Measurements from ENCODE around the gene SRPK2. TPM values are rescaled to one million over a fixed set of nuclear protein-coding genes. Genes with fewer than 3 reads are reported as not detected.
A peak's percentile ranks its signal among the peaks of the same experiment; 100 is the strongest.
"Not testable (repeated sequence)": the region's sequence is repeated elsewhere in the genome, so short reads cannot be mapped to it uniquely, and the experiment has no call there.

The SRPK2 gene
- total and polyA plus RNA-seq, 3 donors from 2014 or later, result 181 to 293 (median 226) TPM

DNA sequence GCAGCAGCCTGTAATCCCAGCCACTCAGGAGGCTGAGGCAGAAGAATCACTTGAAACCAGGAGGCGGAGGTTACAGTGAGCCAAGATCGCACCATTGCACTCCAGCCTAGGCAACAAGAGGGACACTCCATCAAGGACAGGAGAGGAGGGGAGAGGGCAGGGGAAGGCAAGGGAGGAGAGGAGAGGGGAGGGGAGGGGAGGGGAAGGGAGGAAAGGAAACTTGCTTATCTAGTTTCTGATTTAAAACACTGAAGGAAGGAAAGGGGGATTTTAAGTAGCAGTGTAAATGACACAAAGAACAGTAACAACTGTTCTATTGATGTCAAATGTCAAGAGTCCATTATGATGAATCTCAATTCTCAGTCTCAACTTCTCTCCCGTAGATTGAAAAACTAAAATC lies 43.7 kb downstream of the SRPK2 start:
- no peak overlapping the region for H3K4me3 ChIP-seq
- H3K4me1 ChIP-seq, result peaks cover 13% of the 10 kb centered on the region
- no peaks in the 10 kb centered on the region for H3K9me3 ChIP-seq
- H3K27me3 ChIP-seq, result no peaks in the 10 kb centered on the region
- TF ChIP-seq, protein P1, sequence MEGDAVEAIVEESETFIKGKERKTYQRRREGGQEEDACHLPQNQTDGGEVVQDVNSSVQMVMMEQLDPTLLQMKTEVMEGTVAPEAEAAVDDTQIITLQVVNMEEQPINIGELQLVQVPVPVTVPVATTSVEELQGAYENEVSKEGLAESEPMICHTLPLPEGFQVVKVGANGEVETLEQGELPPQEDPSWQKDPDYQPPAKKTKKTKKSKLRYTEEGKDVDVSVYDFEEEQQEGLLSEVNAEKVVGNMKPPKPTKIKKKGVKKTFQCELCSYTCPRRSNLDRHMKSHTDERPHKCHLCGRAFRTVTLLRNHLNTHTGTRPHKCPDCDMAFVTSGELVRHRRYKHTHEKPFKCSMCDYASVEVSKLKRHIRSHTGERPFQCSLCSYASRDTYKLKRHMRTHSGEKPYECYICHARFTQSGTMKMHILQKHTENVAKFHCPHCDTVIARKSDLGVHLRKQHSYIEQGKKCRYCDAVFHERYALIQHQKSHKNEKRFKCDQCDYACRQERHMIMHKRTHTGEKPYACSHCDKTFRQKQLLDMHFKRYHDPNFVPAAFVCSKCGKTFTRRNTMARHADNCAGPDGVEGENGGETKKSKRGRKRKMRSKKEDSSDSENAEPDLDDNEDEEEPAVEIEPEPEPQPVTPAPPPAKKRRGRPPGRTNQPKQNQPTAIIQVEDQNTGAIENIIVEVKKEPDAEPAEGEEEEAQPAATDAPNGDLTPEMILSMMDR (IDR thresholded peaks at IDR 0.05), result no peak
- TF ChIP-seq POLR2A (IDR thresholded peaks at IDR 0.05), result no peak
- intact Hi-C loops (cut with DNase I; ENCODE audit: low total_unique reads), result no loop called here
- DNase-seq, result no peak
- no peaks in the 10 kb centered on the region for H3K36me3 ChIP-seq (ENCODE audit: low read depth, missing control alignments)
- peak overlapping the region in 1 of 2 donors; percentile 11 for H3K27ac ChIP-seq
- 70 to 92% methylated on average over 3 of the region's 3 CpGs for WGBS, 2 donors

DNA sequence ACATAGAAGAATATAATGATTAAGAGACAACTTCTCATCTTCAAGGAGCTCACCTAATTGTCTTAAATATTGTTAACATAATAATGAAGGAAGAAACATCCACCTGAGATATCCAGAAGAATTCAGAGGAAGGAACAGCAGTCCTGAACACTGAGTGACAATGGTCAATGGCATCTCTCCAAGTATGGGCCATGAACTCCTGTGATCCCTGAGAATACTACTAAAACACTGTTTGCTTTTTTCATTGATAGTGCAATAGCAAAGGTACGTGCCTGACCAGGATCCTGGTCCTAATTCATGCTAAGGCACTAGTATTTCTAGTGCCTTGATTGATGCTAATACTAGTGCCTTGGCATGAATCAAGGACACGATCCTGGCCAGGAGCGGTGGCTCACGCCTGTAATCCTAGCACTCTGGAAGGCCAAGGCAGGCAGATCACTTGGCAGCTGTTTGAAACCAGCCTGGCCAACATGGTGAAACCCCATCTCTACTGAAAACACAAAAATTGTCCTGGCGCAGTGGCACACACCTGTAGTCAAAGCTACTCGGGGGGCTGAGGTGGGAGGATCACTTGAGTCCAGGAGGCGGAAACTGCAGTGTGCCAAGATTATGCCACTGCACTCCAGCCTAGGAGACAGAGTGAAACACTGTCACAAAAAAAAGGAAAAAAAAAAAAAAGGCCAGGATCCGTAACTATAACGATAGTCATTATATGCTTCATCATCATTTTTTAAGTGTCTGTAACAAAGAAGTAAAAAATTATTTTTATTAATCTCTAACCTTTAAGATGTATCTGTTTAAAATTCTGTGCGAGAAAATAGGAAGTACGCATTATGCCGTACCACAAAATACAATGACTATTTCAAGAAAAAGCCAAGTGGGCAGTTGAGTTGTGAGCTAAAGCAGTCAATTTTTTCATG lies 49.1 kb downstream of the SRPK2 start:
- intact Hi-C loops (cut with DNase I; ENCODE audit: low total_unique reads), result no loop called here
- no peaks in the 10 kb centered on the region for H3K4me1 ChIP-seq
- TF ChIP-seq, protein P1 (IDR thresholded peaks at IDR 0.05), result no peak
- WGBS, 2 donors, result 52 to 83% methylated on average over 9 to 12 of the region's 12 CpGs
- no peak overlapping the region for H3K4me3 ChIP-seq
- no peak overlapping the region for H3K27ac ChIP-seq
- no peaks in the 10 kb centered on the region for H3K27me3 ChIP-seq
- no peaks in the 10 kb centered on the region for H3K9me3 ChIP-seq
- H3K36me3 ChIP-seq (ENCODE audit: low read depth, missing control alignments), result no peaks in the 10 kb centered on the region
- DNase-seq, result peak; percentile 34

DNA sequence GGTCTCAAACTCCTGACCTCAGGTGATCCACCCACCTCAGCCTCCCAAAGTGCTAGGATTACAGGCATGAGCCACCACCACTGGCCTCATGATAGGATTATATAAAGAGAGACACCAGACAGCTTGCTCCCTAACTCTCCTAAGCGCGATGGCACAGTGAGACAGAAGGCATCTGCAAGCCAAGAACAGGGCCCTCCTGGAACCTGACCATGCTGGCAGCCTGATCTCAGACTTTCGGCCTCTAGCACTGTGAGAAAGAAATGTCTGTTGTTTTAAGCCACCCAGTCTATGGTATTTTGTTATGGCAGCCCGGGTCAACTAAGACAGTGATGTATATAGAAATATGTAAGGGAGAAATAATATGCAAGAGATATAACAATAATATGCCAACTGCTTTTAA lies 51.2 kb downstream of the SRPK2 start:
- H3K4me1 ChIP-seq, result no peaks in the 10 kb centered on the region
- H3K9me3 ChIP-seq, result no peaks in the 10 kb centered on the region
- no peak for DNase-seq
- H3K27ac ChIP-seq, result no peak overlapping the region
- H3K36me3 ChIP-seq (ENCODE audit: low read depth, missing control alignments), result no peaks in the 10 kb centered on the region
- TF ChIP-seq, protein P1 (IDR thresholded peaks at IDR 0.05), result no peak
- H3K27me3 ChIP-seq, result no peaks in the 10 kb centered on the region
- no peak overlapping the region for H3K4me3 ChIP-seq
- intact Hi-C loops (cut with DNase I; ENCODE audit: low total_unique reads), result no loop called here
- WGBS, 2 donors, result 58 to 67% methylated on average over 4 of the region's 4 CpGs

DNA sequence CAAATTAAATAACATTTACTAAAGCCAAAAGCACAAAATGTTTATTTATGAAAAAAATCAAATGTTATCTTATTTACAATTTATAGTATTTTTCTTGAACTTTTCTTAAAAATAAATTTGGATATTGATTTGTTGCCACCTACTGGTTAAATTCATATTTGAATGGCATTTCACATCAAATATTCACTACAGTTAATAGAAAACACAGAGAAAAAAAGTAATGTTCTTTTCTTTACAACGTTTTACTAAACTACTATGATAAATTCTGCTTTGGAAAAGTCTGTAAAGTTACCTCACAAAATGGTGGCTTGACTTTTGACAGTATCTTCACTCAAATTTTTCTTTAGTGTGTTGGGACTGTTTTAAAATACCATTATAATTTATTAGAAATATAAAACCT lies 52.7 kb downstream of the SRPK2 start:
- no peak for TF ChIP-seq POLR2A (IDR thresholded peaks at IDR 0.05)
- TF ChIP-seq, protein P1 (IDR thresholded peaks at IDR 0.05), result peak in 2 of 3 experiments; percentile 14 to 42
- no peak overlapping the region for H3K27ac ChIP-seq
- intact Hi-C loops (cut with DNase I; ENCODE audit: low total_unique reads), result no loop called here

DNA sequence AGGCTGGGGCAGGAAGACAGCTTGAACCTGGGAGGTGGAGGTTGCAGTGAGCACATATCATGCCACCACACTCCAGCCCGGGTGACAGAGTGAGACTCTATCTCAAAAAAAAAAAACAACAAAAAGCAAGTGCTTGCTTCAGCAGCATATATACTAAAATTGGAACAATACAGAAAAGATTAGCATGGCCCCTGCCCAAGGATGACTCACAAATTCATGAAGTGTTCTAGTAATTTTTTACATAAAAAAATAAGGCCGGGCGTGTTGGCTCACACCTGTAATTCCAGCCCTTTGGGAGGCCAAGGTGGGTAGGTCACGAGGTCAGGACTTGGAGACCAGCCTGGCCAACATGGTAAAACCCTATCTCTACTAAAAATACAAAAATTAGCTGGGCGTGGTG lies 56.1 kb downstream of the SRPK2 start:
- H3K9me3 ChIP-seq; H3K27me3 ChIP-seq; H3K36me3 ChIP-seq (ENCODE audit: low read depth, missing control alignments); H3K4me3 ChIP-seq; intact Hi-C loops (cut with DNase I; ENCODE audit: low total_unique reads); H3K4me1 ChIP-seq; H3K27ac ChIP-seq: not testable (repeated sequence)
- DNase-seq, result peak; percentile 10
- WGBS, 2 donors, result 66 to 74% methylated on average over 5 of the region's 5 CpGs

More for the DNA sequence above, 52.7 kb downstream of the SRPK2 start:
- no peak for DNase-seq
- Histone ChIP-seq H3K9me3 (no peaks in the 10 kb centered on the region), H3K27me3 (no peaks in the 10 kb centered on the region), H3K36me3 (ENCODE audit: low read depth, missing control alignments) (no peaks in the 10 kb centered on the region), H3K4me3 (no peak overlapping the region), H3K4me1 (no peaks in the 10 kb centered on the region)
- 30 to 47% methylated on average over 1 of the region's 1 CpG for WGBS, 2 donors

Data from testis (tissue), 3 donors.